Activated CD4-positive, alpha-beta T cell treated with anti-CD3 and anti-CD28 coated beads, Interleukin-2, amount 50 U/mL, for 1 hour (primary cell): ENCODE results near the gene PARVA.
"Not testable (repeated sequence)": the region's sequence is repeated elsewhere in the genome, so short reads cannot be mapped to it uniquely, and the experiment has no call there.

Experiments used
- DNase-seq: peaks from one replicate; pipeline ENCODE4 v3.0.0-alpha.2; 2020

The PARVA gene

GRCh38 chr11:12508151-12508751, 130.9 kb downstream of the PARVA start:
- DNase-seq = no peak

- no peak for DNase-seq
Measured at GRCh38 chr11:12509371-12509770, 132.0 kb downstream of the PARVA start.

GRCh38 chr11:12512132-12512531, 134.8 kb downstream of the PARVA start:
- DNase-seq = no peak

- no peak for DNase-seq
Measured at GRCh38 chr11:12512826-12513395, 135.5 kb downstream of the PARVA start.

- DNase-seq = no peak
Measured at GRCh38 chr11:12516387-12517105, 139.2 kb downstream of the PARVA start.

GRCh38 chr11:12517306-12517705, 139.9 kb downstream of the PARVA start:
- no peak for DNase-seq

GRCh38 chr11:12517741-12518140, 140.4 kb downstream of the PARVA start:
- no peak for DNase-seq

GRCh38 chr11:12518606-12519385, 141.4 kb downstream of the PARVA start:
- DNase-seq = no peak

- DNase-seq = no peak
Measured at GRCh38 chr11:12520054-12520453, 142.7 kb downstream of the PARVA start.

- not testable (repeated sequence) for DNase-seq
Measured at GRCh38 chr11:12520576-12520975, 143.2 kb downstream of the PARVA start.

GRCh38 chr11:12523180-12523924, 146.0 kb downstream of the PARVA start:
- DNase-seq = no peak

GRCh38 chr11:12524865-12525264, 147.5 kb downstream of the PARVA start:
- no peak for DNase-seq

- DNase-seq = no peak
Measured at GRCh38 chr11:12525466-12526055, 148.2 kb downstream of the PARVA start.

- DNase-seq = no peak
Measured at GRCh38 chr11:12526789-12527188, 149.4 kb downstream of the PARVA start.

GRCh38 chr11:12528487-12528886, 151.1 kb downstream of the PARVA start:
- DNase-seq = no peak

- no peak for DNase-seq
Measured at GRCh38 chr11:12529041-12529440, 151.7 kb downstream of the PARVA start.

GRCh38 chr11:12529793-12530192, 152.4 kb downstream of the PARVA start:
- no peak for DNase-seq

- no peak for DNase-seq
Measured at GRCh38 chr11:12531020-12531419, 153.6 kb downstream of the PARVA start.

GRCh38 chr11:12531681-12532080, 154.3 kb downstream of the PARVA start:
- no peak for DNase-seq

GRCh38 chr11:12532580-12532979, 155.2 kb downstream of the PARVA start:
- DNase-seq = no peak

- no peak for DNase-seq
Measured at GRCh38 chr11:12534549-12534948, 157.2 kb downstream of the PARVA start.

- no peak for DNase-seq
Measured at GRCh38 chr11:12535321-12535720, 157.9 kb downstream of the PARVA start.
